Retinal pigment epithelial cell (primary cell): Measurements from ENCODE around the gene CLK2.

Experiments
- DNase-seq: peaks from one replicate; pipeline ENCODE4 v3.0.0-alpha.2; 2010; ENCODE audit warnings: low read depth
- H3K4me3 ChIP-seq: 2 replicates; pipeline ENCODE4 v1.5.1; 2011; ENCODE audit warnings: mild to moderate bottlenecking, low read length, control low read depth, moderate library complexity
- TF ChIP-seq, protein P1 (sequence below): conservative IDR thresholded peaks from 2 replicates; pipeline ENCODE4 v1.5.1; 2011; ENCODE audit warnings: low read depth, low read length, control low read depth, inconsistent platforms

The CLK2 gene

GRCh38 chr1:155266553-155266952, 6.8 kb downstream of the CLK2 start:
- TF ChIP-seq, protein P1, sequence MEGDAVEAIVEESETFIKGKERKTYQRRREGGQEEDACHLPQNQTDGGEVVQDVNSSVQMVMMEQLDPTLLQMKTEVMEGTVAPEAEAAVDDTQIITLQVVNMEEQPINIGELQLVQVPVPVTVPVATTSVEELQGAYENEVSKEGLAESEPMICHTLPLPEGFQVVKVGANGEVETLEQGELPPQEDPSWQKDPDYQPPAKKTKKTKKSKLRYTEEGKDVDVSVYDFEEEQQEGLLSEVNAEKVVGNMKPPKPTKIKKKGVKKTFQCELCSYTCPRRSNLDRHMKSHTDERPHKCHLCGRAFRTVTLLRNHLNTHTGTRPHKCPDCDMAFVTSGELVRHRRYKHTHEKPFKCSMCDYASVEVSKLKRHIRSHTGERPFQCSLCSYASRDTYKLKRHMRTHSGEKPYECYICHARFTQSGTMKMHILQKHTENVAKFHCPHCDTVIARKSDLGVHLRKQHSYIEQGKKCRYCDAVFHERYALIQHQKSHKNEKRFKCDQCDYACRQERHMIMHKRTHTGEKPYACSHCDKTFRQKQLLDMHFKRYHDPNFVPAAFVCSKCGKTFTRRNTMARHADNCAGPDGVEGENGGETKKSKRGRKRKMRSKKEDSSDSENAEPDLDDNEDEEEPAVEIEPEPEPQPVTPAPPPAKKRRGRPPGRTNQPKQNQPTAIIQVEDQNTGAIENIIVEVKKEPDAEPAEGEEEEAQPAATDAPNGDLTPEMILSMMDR = no peak

GRCh38 chr1:155263067-155263466, 10.2 kb downstream of the CLK2 start:
- TF ChIP-seq, protein P1 = no peak
- no peak for DNase-seq
- H3K4me3 ChIP-seq = no peak overlapping the region

More at GRCh38 chr1:155266553-155266952, 6.8 kb downstream of the CLK2 start:
- no peak overlapping the region for H3K4me3 ChIP-seq
- no peak for DNase-seq

- TF ChIP-seq, protein P1 = no peak
- DNase-seq = peak; percentile 98
- H3K4me3 ChIP-seq = peak within 1 kb of the TSS; percentile 90
Measured at GRCh38 chr1:155261852-155262673, 11.2 kb downstream of the CLK2 start, which contains the start of gene SCAMP3. SCAMP3 (minus strand) TSS chr1:155262360; CDS start chr1:155262151, 209 bp downstream.

- H3K4me3 ChIP-seq = peak overlapping the region; percentile 90
- TF ChIP-seq, protein P1 = peak; percentile 11
- no peak for DNase-seq
Measured at GRCh38 chr1:155261493-155261851, 11.8 kb downstream of the CLK2 start.

- H3K4me3 ChIP-seq = no peak overlapping the region
- TF ChIP-seq, protein P1 = no peak
- DNase-seq = no peak
Measured at GRCh38 chr1:155260276-155260675, 13.0 kb downstream of the CLK2 start.

DNA sequence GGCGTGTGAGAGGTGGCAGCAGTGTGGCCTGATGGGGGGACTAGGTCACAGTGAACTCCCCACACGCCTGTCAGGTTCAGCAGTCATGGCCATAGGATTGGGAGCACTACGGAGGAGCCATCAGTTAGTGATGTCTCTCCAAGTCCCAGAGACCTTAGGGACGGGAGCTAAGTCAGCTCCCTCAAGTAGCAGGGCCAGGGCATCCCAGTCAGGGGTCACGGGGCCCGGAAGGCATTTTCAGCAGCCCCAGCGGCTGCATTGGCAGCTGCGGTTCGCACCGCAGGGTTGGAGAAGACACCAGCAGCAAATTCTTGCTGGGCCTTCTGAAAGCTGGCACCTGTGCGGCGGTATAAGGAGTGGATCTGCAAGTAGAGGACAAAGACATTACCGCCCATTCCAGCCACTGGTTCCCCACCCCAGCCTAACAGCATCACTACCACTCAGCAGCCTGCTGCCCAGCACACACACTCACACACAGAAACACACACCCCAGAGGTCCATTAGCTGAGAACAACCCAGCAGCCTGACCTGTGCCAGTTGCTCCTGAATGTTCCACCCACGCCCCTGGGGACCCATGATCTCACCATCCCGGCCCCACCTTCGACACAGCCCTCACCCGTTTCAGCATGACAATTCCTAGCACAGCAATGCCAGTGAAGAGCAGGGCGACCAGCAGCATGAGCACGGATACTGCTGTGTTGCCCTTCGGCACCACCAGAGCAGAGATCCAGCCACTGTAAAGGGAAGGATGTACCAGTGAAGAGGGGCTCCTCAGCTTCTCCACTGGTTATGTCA, 17.0 kb downstream of the CLK2 start:
- H3K4me3 ChIP-seq = peak overlapping the region; percentile 76
- TF ChIP-seq, protein P1 = no peak
- DNase-seq = no peak
